ENCODE results near the gene GRHPR. TPM values are rescaled to one million over a fixed set of nuclear protein-coding genes. Genes with fewer than 3 reads are reported as not detected.

GRHPR gene
- total and polyA plus RNA-seq, 4 donors = 125 to 524 (median 294) TPM

- Histone ChIP-seq H3K4me3 (ENCODE audit: low read depth in 1 of 3, low read length in 3 of 3) (no peak overlapping the region), H3K27ac (ENCODE audit: low read depth in 1 of 2, low read length in 2 of 2) (no peak overlapping the region), H3K36me3 (ENCODE audit: control insufficient read depth in 4 of 4, insufficient read depth in 3 of 4, low read depth in 1 of 4, low read length in 3 of 4) (no peaks in the 10 kb centered on the region), H3K9ac (ENCODE audit: low read depth in 1 of 2, low read length in 2 of 2) (no peak overlapping the region), H3K27me3 (ENCODE audit: control insufficient read depth in 4 of 4, insufficient read depth in 4 of 4, low read length in 3 of 4) (no peaks in the 10 kb centered on the region), H3K4me1 (ENCODE audit: control insufficient read depth in 4 of 4, insufficient read depth in 4 of 4, low read length in 3 of 4) (no peaks in the 10 kb centered on the region), H3K9me3 (ENCODE audit: control insufficient read depth in 4 of 4, low read length in 3 of 4) (no peaks in the 10 kb centered on the region)
- TF ChIP-seq FOXA2 (IDR thresholded peaks at IDR 0.05) (no peak), GABPA (IDR thresholded peaks at IDR 0.05 in 1 of 2, conservative IDR thresholded peaks at IDR 0.05 in 1 of 2) (no peak), NR2F2 (IDR thresholded peaks at IDR 0.05) (no peak), TAF1 (conservative IDR thresholded peaks at IDR 0.05) (no peak), FOXA1 (IDR thresholded peaks at IDR 0.05) (no peak), RAD21 (IDR thresholded peaks at IDR 0.05) (no peak), MAX (IDR thresholded peaks at IDR 0.05) (no peak), RXRA (IDR thresholded peaks at IDR 0.05) (no peak), JUND (IDR thresholded peaks at IDR 0.05) (no peak), HNF4A (conservative IDR thresholded peaks at IDR 0.05) (no peak), HNF4G (IDR thresholded peaks at IDR 0.05) (no peak)
- TF ChIP-seq, protein P1, sequence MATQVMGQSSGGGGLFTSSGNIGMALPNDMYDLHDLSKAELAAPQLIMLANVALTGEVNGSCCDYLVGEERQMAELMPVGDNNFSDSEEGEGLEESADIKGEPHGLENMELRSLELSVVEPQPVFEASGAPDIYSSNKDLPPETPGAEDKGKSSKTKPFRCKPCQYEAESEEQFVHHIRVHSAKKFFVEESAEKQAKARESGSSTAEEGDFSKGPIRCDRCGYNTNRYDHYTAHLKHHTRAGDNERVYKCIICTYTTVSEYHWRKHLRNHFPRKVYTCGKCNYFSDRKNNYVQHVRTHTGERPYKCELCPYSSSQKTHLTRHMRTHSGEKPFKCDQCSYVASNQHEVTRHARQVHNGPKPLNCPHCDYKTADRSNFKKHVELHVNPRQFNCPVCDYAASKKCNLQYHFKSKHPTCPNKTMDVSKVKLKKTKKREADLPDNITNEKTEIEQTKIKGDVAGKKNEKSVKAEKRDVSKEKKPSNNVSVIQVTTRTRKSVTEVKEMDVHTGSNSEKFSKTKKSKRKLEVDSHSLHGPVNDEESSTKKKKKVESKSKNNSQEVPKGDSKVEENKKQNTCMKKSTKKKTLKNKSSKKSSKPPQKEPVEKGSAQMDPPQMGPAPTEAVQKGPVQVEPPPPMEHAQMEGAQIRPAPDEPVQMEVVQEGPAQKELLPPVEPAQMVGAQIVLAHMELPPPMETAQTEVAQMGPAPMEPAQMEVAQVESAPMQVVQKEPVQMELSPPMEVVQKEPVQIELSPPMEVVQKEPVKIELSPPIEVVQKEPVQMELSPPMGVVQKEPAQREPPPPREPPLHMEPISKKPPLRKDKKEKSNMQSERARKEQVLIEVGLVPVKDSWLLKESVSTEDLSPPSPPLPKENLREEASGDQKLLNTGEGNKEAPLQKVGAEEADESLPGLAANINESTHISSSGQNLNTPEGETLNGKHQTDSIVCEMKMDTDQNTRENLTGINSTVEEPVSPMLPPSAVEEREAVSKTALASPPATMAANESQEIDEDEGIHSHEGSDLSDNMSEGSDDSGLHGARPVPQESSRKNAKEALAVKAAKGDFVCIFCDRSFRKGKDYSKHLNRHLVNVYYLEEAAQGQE (IDR thresholded peaks at IDR 0.05) = no peak
- TF ChIP-seq, protein P2, sequence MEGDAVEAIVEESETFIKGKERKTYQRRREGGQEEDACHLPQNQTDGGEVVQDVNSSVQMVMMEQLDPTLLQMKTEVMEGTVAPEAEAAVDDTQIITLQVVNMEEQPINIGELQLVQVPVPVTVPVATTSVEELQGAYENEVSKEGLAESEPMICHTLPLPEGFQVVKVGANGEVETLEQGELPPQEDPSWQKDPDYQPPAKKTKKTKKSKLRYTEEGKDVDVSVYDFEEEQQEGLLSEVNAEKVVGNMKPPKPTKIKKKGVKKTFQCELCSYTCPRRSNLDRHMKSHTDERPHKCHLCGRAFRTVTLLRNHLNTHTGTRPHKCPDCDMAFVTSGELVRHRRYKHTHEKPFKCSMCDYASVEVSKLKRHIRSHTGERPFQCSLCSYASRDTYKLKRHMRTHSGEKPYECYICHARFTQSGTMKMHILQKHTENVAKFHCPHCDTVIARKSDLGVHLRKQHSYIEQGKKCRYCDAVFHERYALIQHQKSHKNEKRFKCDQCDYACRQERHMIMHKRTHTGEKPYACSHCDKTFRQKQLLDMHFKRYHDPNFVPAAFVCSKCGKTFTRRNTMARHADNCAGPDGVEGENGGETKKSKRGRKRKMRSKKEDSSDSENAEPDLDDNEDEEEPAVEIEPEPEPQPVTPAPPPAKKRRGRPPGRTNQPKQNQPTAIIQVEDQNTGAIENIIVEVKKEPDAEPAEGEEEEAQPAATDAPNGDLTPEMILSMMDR (IDR thresholded peaks at IDR 0.05; ENCODE audit: low read depth, low read length, missing input control) = no peak
- DNase-seq (ENCODE audit: low spot score) = no peak
- 87% methylated on average over 10 of the region's 10 CpGs for WGBS
Observed at GRCh38 chr9:37405764-37406380, 16.6 kb upstream of the GRHPR start.

DNA sequence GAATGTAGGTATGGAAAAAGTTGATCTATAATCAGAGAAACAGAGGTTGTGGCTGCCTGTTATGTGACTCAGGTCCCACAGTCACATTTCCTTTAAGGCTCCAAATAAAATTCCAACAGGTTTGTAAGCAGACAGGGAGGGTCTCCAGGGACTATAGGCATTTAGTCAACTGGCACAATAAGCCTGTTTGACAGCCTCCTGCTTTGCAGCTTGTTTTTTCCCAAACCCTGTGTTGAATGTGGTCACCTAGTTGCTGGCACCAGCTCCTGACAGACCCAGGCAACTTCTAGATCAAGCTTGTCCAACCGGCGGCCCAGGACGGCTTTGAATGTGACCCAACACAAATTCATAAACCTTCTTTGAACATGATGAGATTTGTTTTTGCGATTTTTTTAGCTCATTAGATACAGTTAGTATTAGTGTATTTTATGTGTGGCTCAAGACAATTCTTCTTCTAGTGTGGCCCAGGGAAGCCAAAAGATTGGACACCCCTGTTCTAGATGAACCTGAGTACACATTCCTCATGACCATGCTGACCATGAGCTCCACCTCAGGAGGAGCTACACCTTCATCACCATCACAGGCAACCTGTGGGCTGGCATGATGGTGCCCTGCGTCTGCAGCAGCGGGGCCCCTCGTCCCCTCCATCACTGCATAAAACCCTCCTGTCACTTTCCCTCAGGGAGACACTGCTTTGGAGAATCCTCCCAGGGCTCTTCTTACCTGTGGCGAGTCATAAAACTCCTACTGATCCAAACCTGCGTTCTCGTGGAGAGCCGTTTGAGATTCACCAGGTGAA, 15.7 kb upstream of the GRHPR start:
- DNase-seq (ENCODE audit: low spot score) = no peak
- no peaks in the 10 kb centered on the region for H3K27me3 ChIP-seq (ENCODE audit: control insufficient read depth in 4 of 4, insufficient read depth in 4 of 4, low read length in 3 of 4)
- no peaks in the 10 kb centered on the region for H3K9me3 ChIP-seq (ENCODE audit: control insufficient read depth in 4 of 4, low read length in 3 of 4)
- no peak overlapping the region for H3K9ac ChIP-seq (ENCODE audit: low read depth in 1 of 2, low read length in 2 of 2)
- H3K4me1 ChIP-seq (ENCODE audit: control insufficient read depth in 4 of 4, insufficient read depth in 4 of 4, low read length in 3 of 4) = no peaks in the 10 kb centered on the region
- H3K4me3 ChIP-seq (ENCODE audit: low read depth in 1 of 3, low read length in 3 of 3) = no peak overlapping the region
- H3K36me3 ChIP-seq (ENCODE audit: control insufficient read depth in 4 of 4, insufficient read depth in 3 of 4, low read depth in 1 of 4, low read length in 3 of 4) = no peaks in the 10 kb centered on the region
- WGBS = 95% methylated on average over 11 of the region's 11 CpGs
- H3K27ac ChIP-seq (ENCODE audit: low read depth in 1 of 2, low read length in 2 of 2) = no peak overlapping the region
- TF ChIP-seq GABPA (IDR thresholded peaks at IDR 0.05 in 1 of 2, conservative IDR thresholded peaks at IDR 0.05 in 1 of 2) (no peak), YY1 (IDR thresholded peaks at IDR 0.05) (no peak), JUND (IDR thresholded peaks at IDR 0.05) (no peak), FOXA2 (IDR thresholded peaks at IDR 0.05) (no peak), ATF3 (IDR thresholded peaks at IDR 0.05) (no peak), RAD21 (IDR thresholded peaks at IDR 0.05) (no peak), EGR1 (IDR thresholded peaks at IDR 0.05; ENCODE audit: low read depth in 2 of 2) (no peak), NR2F2 (IDR thresholded peaks at IDR 0.05) (no peak), RXRA (IDR thresholded peaks at IDR 0.05) (no peak), FOXA1 (IDR thresholded peaks at IDR 0.05) (no peak), MAX (IDR thresholded peaks at IDR 0.05) (no peak), ZBTB33 (IDR thresholded peaks at IDR 0.05) (no peak), HNF4G (IDR thresholded peaks at IDR 0.05) (no peak), HNF4A (conservative IDR thresholded peaks at IDR 0.05) (no peak)
- TF ChIP-seq, protein P1 (IDR thresholded peaks at IDR 0.05) = no peak

Data from liver (tissue), 9 donors.